Caco-2 (cell line): ENCODE measurements around the gene NUDT15. TPM values are rescaled to one million over a fixed set of nuclear protein-coding genes. Genes with fewer than 3 reads are reported as not detected.

Experiments used
- BruUV-seq: library from RNA; stranded (reverse); fragments of 400-500 nt; replicated peaks from 2 replicates; lab custom pipeline; 2021; lab: Mats Ljungman, UMichigan
- CTCF ChIA-PET: fragments of 300-600 bp; sonication (Branson Sonifier 250); formaldehyde crosslinking; loops from one replicate; lab custom pipeline; 2022; ENCODE audit warnings: antibody characterized with exemption; lab: Charles Lee
- POLR2A ChIA-PET: fragments of 300-600 bp; sonication (Branson Sonifier 250); formaldehyde crosslinking; loops from one replicate; lab custom pipeline; 2022; ENCODE audit warnings: antibody characterized with exemption; lab: Charles Lee
- DNase-seq, 2 experiments: peaks; one replicate each; pipeline versions ENCODE4 v3.0.0 to v3.0.0-alpha.2; 2020 to 2022
- H3K27me3 ChIP-seq: replicated peaks from 2 replicates; pipeline ENCODE4 v1.6.0; 2011; ENCODE audit warnings: low read length; ENCODE audit not compliant: control insufficient read depth, insufficient read depth
- H3K36me3 ChIP-seq: 2 replicates; pipeline ENCODE4 v1.5.1; 2011; ENCODE audit warnings: low read length; ENCODE audit not compliant: control insufficient read depth, insufficient read depth
- H3K4me1 ChIP-seq: fragments of 250-450 bp; sonication (Bioruptor Pico); 2 replicates; pipeline ENCODE4 v1.5.1; 2020; ENCODE audit warnings: mild to moderate bottlenecking
- H3K4me3 ChIP-seq: 2 replicates; pipeline ENCODE4 v1.5.1; 2011; ENCODE audit warnings: low read depth, mild to moderate bottlenecking, control low read depth, low read length
- H3K9me3 ChIP-seq: fragments of 250-450 bp; sonication (Bioruptor Pico); 2 replicates; pipeline ENCODE4 v1.5.1; 2020; ENCODE audit warnings: mild to moderate bottlenecking, moderate library complexity
- H3K27ac Mint-ChIP-seq: one replicate; pipeline ENCODE4 v1.8.0; 2022; ENCODE audit warnings: mixed read lengths; ENCODE audit not compliant: unreplicated experiment
- H3K27me3 Mint-ChIP-seq: one replicate; pipeline ENCODE4 v1.8.0; 2022; ENCODE audit warnings: mixed read lengths; ENCODE audit not compliant: insufficient read depth, unreplicated experiment
- H3K36me3 Mint-ChIP-seq: one replicate; pipeline ENCODE4 v1.8.0; 2022; ENCODE audit warnings: mild to moderate bottlenecking, mixed read lengths; ENCODE audit not compliant: insufficient read depth, unreplicated experiment
- H3K4me1 Mint-ChIP-seq: one replicate; pipeline ENCODE4 v1.8.0; 2022; ENCODE audit warnings: low read depth, mixed read lengths; ENCODE audit not compliant: unreplicated experiment
- H3K4me3 Mint-ChIP-seq: one replicate; pipeline ENCODE4 v1.8.0; 2022; ENCODE audit warnings: mild to moderate bottlenecking, moderate library complexity, mixed read lengths; ENCODE audit not compliant: unreplicated experiment
- H3K9me3 Mint-ChIP-seq: one replicate; pipeline ENCODE4 v1.8.0; 2022; ENCODE audit warnings: mixed read lengths; ENCODE audit not compliant: unreplicated experiment
- intact Hi-C: fragments of 100-400 bp; cut with micrococcal nuclease; formaldehyde crosslinking; loops from one replicate; pipeline ENCODE4 v1.10.0; 2022; ENCODE audit not compliant: unreplicated experiment
- total RNA-seq: library from RNA; stranded (reverse); gene quantifications from 2 replicates; pipeline ENCODE4 v1.2.3, GENCODE V29; 2022
- TF ChIP-seq, protein P1 (sequence below), 2 experiments: fragments of 200-600 bp in 1 of 2; IDR thresholded peaks; 1 replicate in 1 of 2; 2 replicates in 1 of 2; pipeline versions ENCODE4 v1.5.1 to v1.8.0; 2011 to 2022; ENCODE audit warnings: antibody characterized with exemption in 1 of 2, control low read depth in 1 of 2, inconsistent platforms in 1 of 2, low read depth in 1 of 2, low read length in 1 of 2, mild to moderate bottlenecking in 1 of 2, moderate library complexity in 1 of 2; ENCODE audit not compliant: insufficient read depth in 1 of 2, severe bottlenecking in 1 of 2, unreplicated experiment in 1 of 2

The NUDT15 gene
- total RNA-seq, 1 experiment from 2014 or later, result 36.0 TPM

DNA sequence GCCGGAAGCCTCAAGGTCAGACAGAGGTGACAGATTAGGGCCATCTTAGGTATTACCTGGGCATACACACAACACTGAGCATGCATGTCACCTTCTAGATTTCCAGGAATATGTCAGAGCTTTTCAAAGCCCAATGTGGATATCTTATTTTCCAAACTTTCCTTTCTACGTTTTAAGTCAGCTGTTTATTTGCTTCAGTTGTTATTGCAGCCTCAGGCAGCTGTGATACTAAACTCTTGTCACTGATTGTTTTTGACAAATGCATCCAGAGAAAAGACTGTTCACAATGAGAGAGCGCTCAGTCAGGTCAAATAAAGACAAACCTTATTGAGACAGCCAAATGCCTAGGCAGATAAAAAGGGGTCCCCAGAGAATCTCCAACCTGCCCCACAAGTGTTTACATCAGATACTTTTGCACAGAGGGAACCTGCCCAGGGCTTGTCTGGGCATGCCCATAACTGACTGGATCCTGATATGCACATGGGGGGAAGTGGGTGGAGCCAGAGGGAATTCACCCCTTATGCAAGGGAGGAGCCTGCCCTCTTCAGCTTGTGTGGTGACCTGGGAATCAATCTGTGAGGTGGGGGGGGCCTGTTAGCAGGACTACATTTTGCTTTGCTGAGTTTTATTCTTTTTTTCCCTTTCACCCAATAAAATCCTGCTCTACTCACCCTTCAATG lies 28.9 kb downstream of the NUDT15 start:
- TF ChIP-seq, protein P1, sequence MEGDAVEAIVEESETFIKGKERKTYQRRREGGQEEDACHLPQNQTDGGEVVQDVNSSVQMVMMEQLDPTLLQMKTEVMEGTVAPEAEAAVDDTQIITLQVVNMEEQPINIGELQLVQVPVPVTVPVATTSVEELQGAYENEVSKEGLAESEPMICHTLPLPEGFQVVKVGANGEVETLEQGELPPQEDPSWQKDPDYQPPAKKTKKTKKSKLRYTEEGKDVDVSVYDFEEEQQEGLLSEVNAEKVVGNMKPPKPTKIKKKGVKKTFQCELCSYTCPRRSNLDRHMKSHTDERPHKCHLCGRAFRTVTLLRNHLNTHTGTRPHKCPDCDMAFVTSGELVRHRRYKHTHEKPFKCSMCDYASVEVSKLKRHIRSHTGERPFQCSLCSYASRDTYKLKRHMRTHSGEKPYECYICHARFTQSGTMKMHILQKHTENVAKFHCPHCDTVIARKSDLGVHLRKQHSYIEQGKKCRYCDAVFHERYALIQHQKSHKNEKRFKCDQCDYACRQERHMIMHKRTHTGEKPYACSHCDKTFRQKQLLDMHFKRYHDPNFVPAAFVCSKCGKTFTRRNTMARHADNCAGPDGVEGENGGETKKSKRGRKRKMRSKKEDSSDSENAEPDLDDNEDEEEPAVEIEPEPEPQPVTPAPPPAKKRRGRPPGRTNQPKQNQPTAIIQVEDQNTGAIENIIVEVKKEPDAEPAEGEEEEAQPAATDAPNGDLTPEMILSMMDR (IDR thresholded peaks at IDR 0.05; ENCODE audit: insufficient read depth in 1 of 2, low read depth in 1 of 2, low read length in 1 of 2, severe bottlenecking in 1 of 2, unreplicated experiment in 1 of 2), result no peak
- Mint-ChIP-seq H3K9me3 (peaks cover 19% of the 10 kb centered on the region), H3K4me1 (no peaks in the 10 kb centered on the region), H3K36me3 (peaks cover 64% of the 10 kb centered on the region), H3K27me3 (no peaks in the 10 kb centered on the region), H3K27ac (no peak overlapping the region), H3K4me3 (no peak overlapping the region)
- ChIA-PET CTCF (no interaction called here), POLR2A (no interaction called here)
- intact Hi-C loops, result no loop called here
- BruUV-seq, result no TSS peak
- peaks cover 23% of the 10 kb centered on the region for H3K9me3 ChIP-seq
- H3K27me3 ChIP-seq, result no peaks in the 10 kb centered on the region
- H3K4me3 ChIP-seq, result no peak overlapping the region
- H3K36me3 ChIP-seq, result peaks cover 10% of the 10 kb centered on the region
- H3K4me1 ChIP-seq, result no peaks in the 10 kb centered on the region
- no peak for DNase-seq

GRCh38 chr13:48068036-48068435 lies 30.5 kb downstream of the NUDT15 start:
- CTCF ChIA-PET, result no interaction called here
- Histone ChIP-seq H3K4me3 (no peak overlapping the region), H3K36me3 (peaks cover 19% of the 10 kb centered on the region), H3K27me3 (no peaks in the 10 kb centered on the region), H3K4me1 (no peaks in the 10 kb centered on the region), H3K9me3 (peaks cover 29% of the 10 kb centered on the region)
- Mint-ChIP-seq H3K4me3 (no peak overlapping the region), H3K27me3 (no peaks in the 10 kb centered on the region), H3K36me3 (peaks cover 75% of the 10 kb centered on the region), H3K27ac (no peak overlapping the region), H3K4me1 (no peaks in the 10 kb centered on the region), H3K9me3 (peaks cover 26% of the 10 kb centered on the region)
- TF ChIP-seq, protein P1 (IDR thresholded peaks at IDR 0.05; ENCODE audit: insufficient read depth in 1 of 2, low read depth in 1 of 2, low read length in 1 of 2, severe bottlenecking in 1 of 2, unreplicated experiment in 1 of 2), result no peak
- POLR2A ChIA-PET, result no interaction called here
- no TSS peak for BruUV-seq
- intact Hi-C loops, result no loop called here
- DNase-seq, result no peak

DNA sequence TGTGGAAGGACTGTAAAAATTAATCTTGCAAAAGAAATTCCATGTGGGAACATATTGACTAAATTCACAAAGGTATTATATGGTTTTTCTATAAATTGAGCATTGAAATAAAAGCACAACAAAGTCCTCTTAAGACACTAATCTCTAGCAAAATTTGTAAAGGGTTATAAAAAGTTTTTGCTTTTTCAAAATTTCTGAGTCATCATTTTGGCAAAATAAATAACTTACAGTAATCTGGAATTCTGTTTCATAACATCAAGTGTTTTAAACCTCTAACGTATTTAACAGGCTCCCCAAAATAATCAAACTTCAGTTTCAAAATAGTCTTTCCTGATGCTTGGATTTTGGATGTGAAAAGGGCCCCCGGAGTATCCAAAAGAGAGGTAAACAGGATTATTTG lies 31.4 kb downstream of the NUDT15 start:
- Mint-ChIP-seq H3K36me3 (peaks cover 84% of the 10 kb centered on the region), H3K27me3 (no peaks in the 10 kb centered on the region), H3K4me3 (no peak overlapping the region), H3K4me1 (no peaks in the 10 kb centered on the region), H3K27ac (no peak overlapping the region), H3K9me3 (peaks cover 26% of the 10 kb centered on the region)
- POLR2A ChIA-PET, result no interaction called here
- Histone ChIP-seq H3K9me3 (peaks cover 29% of the 10 kb centered on the region), H3K27me3 (no peaks in the 10 kb centered on the region), H3K36me3 (peaks cover 21% of the 10 kb centered on the region), H3K4me3 (no peak overlapping the region), H3K4me1 (no peaks in the 10 kb centered on the region)
- TF ChIP-seq, protein P1 (IDR thresholded peaks at IDR 0.05; ENCODE audit: insufficient read depth in 1 of 2, low read depth in 1 of 2, low read length in 1 of 2, severe bottlenecking in 1 of 2, unreplicated experiment in 1 of 2), result no peak
- CTCF ChIA-PET, result no interaction called here
- intact Hi-C loops, result no loop called here
- no TSS peak for BruUV-seq
- no peak for DNase-seq
